Activated T-cell treated with anti-CD3 and anti-CD28 coated beads, Interleukin-2, amount 50 U/mL, for 24 hours (primary cell): ENCODE results near the gene TMEM204.
"Not testable (repeated sequence)": the region's sequence is repeated elsewhere in the genome, so short reads cannot be mapped to it uniquely, and the experiment has no call there.

Experiments
- DNase-seq: peaks from one replicate; pipeline ENCODE4 v3.0.0-alpha.2; 2020
- H3K27ac Mint-ChIP-seq: 2 replicates; pipeline ENCODE4 v1.8.0; 2020; ENCODE audit warnings: mild to moderate bottlenecking, mixed read lengths
- H3K27me3 Mint-ChIP-seq: 2 replicates; pipeline ENCODE4 v1.8.0; 2020; ENCODE audit warnings: mixed read lengths
- H3K36me3 Mint-ChIP-seq: 2 replicates; pipeline ENCODE4 v1.8.0; 2020; ENCODE audit warnings: low read depth, mixed read lengths
- H3K4me1 Mint-ChIP-seq: 2 replicates; pipeline ENCODE4 v1.8.0; 2020; ENCODE audit warnings: low read depth, mixed read lengths
- H3K4me3 Mint-ChIP-seq: 2 replicates; pipeline ENCODE4 v1.8.0; 2020; ENCODE audit warnings: mild to moderate bottlenecking, moderate library complexity, mixed read lengths
- H3K9me3 Mint-ChIP-seq: 2 replicates; pipeline ENCODE4 v1.8.0; 2020; ENCODE audit warnings: mixed read lengths

The TMEM204 gene

DNA sequence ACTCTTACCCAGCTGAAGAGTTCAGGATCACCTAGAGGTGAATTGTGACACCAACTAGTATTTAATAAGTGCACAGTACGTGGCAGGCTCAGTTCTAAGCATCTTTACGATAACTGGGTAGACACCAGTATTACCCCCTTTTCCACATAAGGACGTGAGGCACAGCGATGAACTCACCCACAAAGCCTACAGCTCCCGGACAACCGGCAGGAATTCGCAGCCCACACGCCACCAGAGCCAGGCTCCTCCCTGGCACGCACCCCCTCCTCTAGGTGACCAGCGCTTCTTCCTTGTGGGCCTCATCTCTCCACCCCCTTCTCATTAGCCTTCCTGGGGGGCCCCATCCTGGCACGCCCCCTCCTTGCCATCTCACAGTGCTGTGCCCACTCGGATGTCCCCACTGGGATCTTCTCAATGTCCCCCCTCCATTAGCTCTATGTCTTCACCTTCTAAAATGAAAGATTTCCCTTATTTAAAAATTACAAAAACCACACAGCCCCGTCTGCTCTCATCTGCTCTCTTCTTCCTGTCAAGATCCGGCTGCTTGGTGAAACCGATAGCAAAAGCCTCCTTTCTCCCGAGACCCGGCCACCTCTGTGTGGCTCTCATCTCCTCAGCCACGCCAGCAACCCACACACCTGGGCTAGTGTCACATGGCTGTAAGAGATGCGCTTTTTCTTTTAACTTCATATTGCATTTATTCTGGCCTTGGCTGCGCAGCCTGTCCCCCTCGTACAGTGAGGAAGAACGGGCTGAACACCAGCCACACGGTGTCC lies 57.7 kb downstream of the TMEM204 start:
- no peak overlapping the region for H3K27ac Mint-ChIP-seq
- no peaks in the 10 kb centered on the region for H3K27me3 Mint-ChIP-seq
- no peak overlapping the region for H3K4me3 Mint-ChIP-seq
- H3K9me3 Mint-ChIP-seq = no peaks in the 10 kb centered on the region
- H3K36me3 Mint-ChIP-seq = no peaks in the 10 kb centered on the region
- no peaks in the 10 kb centered on the region for H3K4me1 Mint-ChIP-seq
- DNase-seq = no peak

GRCh38 chr16:1592446-1592845 lies 59.0 kb downstream of the TMEM204 start:
- Mint-ChIP-seq H3K27ac (no peak overlapping the region), H3K27me3 (no peaks in the 10 kb centered on the region), H3K4me1 (no peaks in the 10 kb centered on the region), H3K36me3 (no peaks in the 10 kb centered on the region), H3K4me3 (no peak overlapping the region), H3K9me3 (no peaks in the 10 kb centered on the region)
- no peak for DNase-seq

DNA sequence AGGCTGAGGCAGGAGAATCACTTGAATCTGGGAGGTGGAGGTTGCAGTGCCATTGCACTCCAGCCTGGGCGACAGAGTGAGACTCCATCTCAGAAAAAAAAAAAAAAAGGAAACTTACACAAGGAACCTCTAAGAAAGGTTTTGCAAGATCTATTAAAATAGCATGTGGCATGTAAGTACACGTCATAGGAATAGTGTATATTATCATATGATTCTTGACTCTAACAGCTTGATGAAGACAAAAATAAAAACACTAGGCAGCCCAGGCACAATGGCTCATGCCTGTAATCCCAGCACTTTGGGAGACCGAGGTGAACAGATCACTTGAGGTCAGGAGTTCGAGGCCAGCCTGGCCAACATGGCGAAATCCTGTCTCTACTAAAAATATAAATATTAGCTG lies 62.0 kb downstream of the TMEM204 start:
- DNase-seq, H3K9me3 Mint-ChIP-seq, H3K4me3 Mint-ChIP-seq, H3K4me1 Mint-ChIP-seq, H3K36me3 Mint-ChIP-seq, H3K27me3 Mint-ChIP-seq, H3K27ac Mint-ChIP-seq: not testable (repeated sequence)

DNA sequence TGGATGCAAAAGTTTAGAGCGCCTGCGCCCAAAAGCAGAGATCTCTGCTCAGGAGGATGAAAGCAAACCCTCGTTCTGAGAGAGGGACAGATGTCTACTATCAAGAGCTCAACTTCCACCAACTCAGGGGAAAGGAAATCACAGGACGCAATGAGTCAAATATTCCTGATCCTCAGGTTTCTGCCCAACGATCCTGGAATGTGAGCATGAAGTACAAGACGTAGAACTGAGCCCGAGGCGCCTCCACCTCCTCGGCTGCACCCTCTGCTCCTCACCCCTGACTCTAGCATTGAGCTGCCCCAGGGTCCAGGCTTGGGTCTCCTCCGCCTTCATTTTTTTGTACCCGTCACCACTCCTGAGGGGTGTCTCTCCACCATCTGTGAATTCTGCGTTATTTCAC lies 63.0 kb downstream of the TMEM204 start:
- no peak overlapping the region for H3K4me3 Mint-ChIP-seq
- no peaks in the 10 kb centered on the region for H3K36me3 Mint-ChIP-seq
- no peaks in the 10 kb centered on the region for H3K4me1 Mint-ChIP-seq
- DNase-seq = no peak
- no peaks in the 10 kb centered on the region for H3K27me3 Mint-ChIP-seq
- H3K9me3 Mint-ChIP-seq = no peaks in the 10 kb centered on the region
- H3K27ac Mint-ChIP-seq = no peak overlapping the region

GRCh38 chr16:1597154-1597553 lies 63.7 kb downstream of the TMEM204 start:
- H3K4me1 Mint-ChIP-seq = no peaks in the 10 kb centered on the region
- no peaks in the 10 kb centered on the region for H3K9me3 Mint-ChIP-seq
- H3K4me3 Mint-ChIP-seq = no peak overlapping the region
- no peak for DNase-seq
- H3K36me3 Mint-ChIP-seq = no peaks in the 10 kb centered on the region
- no peaks in the 10 kb centered on the region for H3K27me3 Mint-ChIP-seq
- H3K27ac Mint-ChIP-seq = no peak overlapping the region

DNA sequence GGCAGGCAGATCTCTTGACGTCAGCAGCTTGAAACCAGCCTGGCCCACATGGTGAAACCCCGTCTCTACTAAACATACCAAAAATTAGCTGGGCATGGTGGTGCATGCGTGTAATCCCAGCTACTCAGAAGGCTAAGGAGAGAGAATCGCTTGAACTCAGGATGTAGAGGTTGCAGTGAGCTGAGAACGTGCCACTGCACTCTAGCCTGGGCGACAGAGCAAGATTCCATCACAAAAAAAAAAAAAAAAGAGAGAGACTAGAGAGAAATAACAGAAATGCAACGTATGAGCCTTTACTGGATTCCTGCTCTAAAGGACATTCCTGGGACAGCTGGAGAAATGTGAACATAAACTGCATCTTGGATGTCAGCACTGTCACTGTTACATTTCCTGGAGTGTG lies 67.6 kb downstream of the TMEM204 start:
- Mint-ChIP-seq H3K4me1 (no peaks in the 10 kb centered on the region), H3K9me3 (no peaks in the 10 kb centered on the region)

DNA sequence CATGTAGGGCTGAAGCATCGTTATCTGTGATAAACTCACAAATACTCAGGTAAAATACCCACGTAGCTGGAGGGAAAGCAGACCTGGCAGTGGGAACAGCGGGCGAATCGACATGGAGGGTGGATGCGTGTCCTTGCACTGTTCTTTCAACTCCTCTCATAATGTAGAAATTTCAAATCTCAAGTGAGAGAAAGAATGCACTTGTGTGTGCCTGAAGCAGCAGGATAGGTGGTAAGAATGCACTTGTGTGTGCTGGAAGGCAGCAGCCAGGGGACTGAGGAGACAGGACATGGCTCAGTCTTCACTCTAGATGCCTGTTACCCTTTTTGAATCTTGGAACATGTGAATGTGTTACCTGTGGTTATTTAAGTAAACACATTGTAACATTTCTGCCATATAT lies 68.0 kb downstream of the TMEM204 start:
- Mint-ChIP-seq H3K4me1 (no peaks in the 10 kb centered on the region), H3K9me3 (no peaks in the 10 kb centered on the region), H3K36me3 (peaks cover 3% of the 10 kb centered on the region), H3K27me3 (no peaks in the 10 kb centered on the region), H3K27ac (no peak overlapping the region), H3K4me3 (no peak overlapping the region)
- DNase-seq = no peak

More for the DNA sequence above, 67.6 kb downstream of the TMEM204 start:
- Mint-ChIP-seq H3K4me3 (no peak overlapping the region), H3K36me3 (peaks cover 3% of the 10 kb centered on the region), H3K27ac (no peak overlapping the region), H3K27me3 (no peaks in the 10 kb centered on the region)
- no peak for DNase-seq

DNA sequence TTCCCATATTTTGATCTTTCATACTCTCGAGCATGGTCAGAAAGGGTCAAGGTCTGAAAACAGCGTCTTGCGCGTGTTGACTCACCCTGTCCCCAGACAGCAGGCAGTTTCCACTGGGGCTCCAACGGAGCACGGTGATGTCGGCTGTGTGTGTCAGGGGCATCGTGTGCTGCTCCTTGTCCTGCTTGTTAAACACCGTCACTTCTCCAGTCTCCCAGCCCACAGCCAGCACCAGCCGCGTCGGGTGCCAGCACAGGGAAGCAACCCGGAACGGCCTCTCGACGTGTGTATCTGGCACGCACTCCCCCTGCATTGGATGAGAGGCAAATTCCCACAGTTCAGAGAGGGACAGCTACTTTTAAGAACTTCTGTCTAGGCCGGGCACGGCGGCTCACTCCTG lies 68.8 kb downstream of the TMEM204 start:
- no peak for DNase-seq

More for the DNA sequence above, 68.8 kb downstream of the TMEM204 start:
- Mint-ChIP-seq H3K27ac (no peak overlapping the region), H3K4me3 (no peak overlapping the region), H3K36me3 (peaks cover 6% of the 10 kb centered on the region), H3K9me3 (no peaks in the 10 kb centered on the region), H3K27me3 (no peaks in the 10 kb centered on the region), H3K4me1 (no peaks in the 10 kb centered on the region)
